ENCODE results near the gene FGFR3.

DNA sequence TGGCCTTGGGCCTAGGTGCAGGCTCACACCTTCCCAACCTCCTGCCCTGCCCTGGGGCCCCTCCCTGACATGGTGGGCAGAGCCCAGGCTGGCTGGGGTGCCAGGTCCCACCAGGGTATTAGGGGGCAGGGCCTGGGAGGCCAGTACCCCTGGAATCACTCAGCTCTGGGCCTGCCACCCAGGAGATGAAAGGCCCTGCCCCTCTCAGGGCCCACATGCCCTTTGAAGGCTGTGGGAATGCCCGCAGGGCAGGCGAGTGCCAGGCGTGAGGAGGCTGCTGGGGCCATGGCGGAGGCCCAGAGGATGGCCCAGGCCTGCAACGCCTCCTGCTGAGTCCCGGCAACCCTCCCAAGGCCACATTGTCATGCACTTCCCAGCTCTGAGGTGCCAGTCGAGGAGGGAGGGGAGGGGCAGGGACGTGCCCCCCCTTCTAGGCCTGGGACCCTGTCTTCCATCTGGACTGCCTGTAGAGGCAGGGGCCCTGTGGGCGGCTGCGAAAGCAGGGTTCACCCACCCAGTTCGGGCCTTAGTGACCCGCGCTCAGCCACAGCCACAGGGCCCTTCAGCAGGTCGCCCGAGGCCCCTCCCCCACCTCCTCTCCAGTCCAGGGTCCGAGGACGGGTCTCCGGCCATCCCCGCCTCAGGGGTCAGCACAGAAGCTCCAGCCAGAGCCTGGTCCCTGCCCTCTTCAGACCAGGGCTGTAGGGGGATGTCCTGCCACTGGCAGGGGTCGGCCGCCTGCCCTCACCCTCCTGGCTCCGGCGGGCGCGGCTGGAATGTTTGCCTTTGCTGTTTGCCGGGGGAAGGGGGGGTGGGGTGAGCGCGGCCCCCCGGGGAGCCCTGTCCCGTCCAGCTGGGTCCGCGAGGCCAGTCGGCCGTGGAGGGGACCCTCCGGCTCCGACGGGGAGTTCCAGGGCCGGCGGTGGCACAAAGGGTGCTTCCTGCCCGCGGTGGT is 26.7 kb upstream of the FGFR3 start:
- TF ChIP-seq, protein P1, sequence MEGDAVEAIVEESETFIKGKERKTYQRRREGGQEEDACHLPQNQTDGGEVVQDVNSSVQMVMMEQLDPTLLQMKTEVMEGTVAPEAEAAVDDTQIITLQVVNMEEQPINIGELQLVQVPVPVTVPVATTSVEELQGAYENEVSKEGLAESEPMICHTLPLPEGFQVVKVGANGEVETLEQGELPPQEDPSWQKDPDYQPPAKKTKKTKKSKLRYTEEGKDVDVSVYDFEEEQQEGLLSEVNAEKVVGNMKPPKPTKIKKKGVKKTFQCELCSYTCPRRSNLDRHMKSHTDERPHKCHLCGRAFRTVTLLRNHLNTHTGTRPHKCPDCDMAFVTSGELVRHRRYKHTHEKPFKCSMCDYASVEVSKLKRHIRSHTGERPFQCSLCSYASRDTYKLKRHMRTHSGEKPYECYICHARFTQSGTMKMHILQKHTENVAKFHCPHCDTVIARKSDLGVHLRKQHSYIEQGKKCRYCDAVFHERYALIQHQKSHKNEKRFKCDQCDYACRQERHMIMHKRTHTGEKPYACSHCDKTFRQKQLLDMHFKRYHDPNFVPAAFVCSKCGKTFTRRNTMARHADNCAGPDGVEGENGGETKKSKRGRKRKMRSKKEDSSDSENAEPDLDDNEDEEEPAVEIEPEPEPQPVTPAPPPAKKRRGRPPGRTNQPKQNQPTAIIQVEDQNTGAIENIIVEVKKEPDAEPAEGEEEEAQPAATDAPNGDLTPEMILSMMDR (IDR thresholded peaks at IDR 0.05): no peak
- TF ChIP-seq POLR2A (IDR thresholded peaks at IDR 0.05): no peak

Measured in heart left ventricle (tissue), 13 donors.